GM21786 (cell line): ENCODE results near the gene ZNF22.
"Not testable (repeated sequence)": the region's sequence is repeated elsewhere in the genome, so short reads cannot be mapped to it uniquely, and the experiment has no call there.

ENCODE experiments used
- ATAC-seq: cut with Tn5 transposase; IDR thresholded peaks from one replicate; pipeline ENCODE4 v1.9.1; 2021; ENCODE audit not compliant: unreplicated experiment

Gene ZNF22

GRCh38 chr10:45004661-45005060 lies 3.9 kb downstream of the ZNF22 start:
- ATAC-seq: no peak

- ATAC-seq: no peak
Observed at GRCh38 chr10:45005284-45005683, 4.6 kb downstream of the ZNF22 start.

- ATAC-seq: no peak
Observed at GRCh38 chr10:45006276-45007030, 5.7 kb downstream of the ZNF22 start.

GRCh38 chr10:45008524-45009161 lies 7.9 kb downstream of the ZNF22 start:
- ATAC-seq: peak; percentile 93

- ATAC-seq: not testable (repeated sequence)
Observed at GRCh38 chr10:45014557-45014956, 13.8 kb downstream of the ZNF22 start.

GRCh38 chr10:45015590-45015989 lies 14.9 kb downstream of the ZNF22 start:
- ATAC-seq: no peak

GRCh38 chr10:45023426-45023825 lies 22.7 kb downstream of the ZNF22 start:
- no peak for ATAC-seq

GRCh38 chr10:45034301-45034700 lies 33.6 kb downstream of the ZNF22 start:
- ATAC-seq: no peak

GRCh38 chr10:45035673-45036072 lies 35.0 kb downstream of the ZNF22 start:
- no peak for ATAC-seq

- no peak for ATAC-seq
Observed at GRCh38 chr10:45040921-45041542, 40.3 kb downstream of the ZNF22 start.

GRCh38 chr10:45044290-45044689 lies 43.6 kb downstream of the ZNF22 start:
- ATAC-seq: no peak

GRCh38 chr10:45050551-45051235 lies 50.0 kb downstream of the ZNF22 start:
- no peak for ATAC-seq

GRCh38 chr10:45052700-45053099 lies 52.0 kb downstream of the ZNF22 start:
- ATAC-seq: no peak

- no peak for ATAC-seq
Observed at GRCh38 chr10:45053569-45054100, 52.9 kb downstream of the ZNF22 start.
